NCI-H748 (cell line): ENCODE data around the gene PRLH.
A peak's percentile ranks its signal among the peaks of the same experiment; 100 is the strongest.
"Not testable (repeated sequence)": the region's sequence is repeated elsewhere in the genome, so short reads cannot be mapped to it uniquely, and the experiment has no call there.

Experiments used
- DNase-seq: peaks from one replicate; lab custom pipeline; 2025; ENCODE audit not compliant: unreplicated experiment; lab: John Stamatoyannopoulos, UW

PRLH gene

GRCh38 chr2:237581326-237581725, 15.0 kb downstream of the PRLH start:
- no peak for DNase-seq

GRCh38 chr2:237581751-237582746, 15.7 kb downstream of the PRLH start:
- DNase-seq = peak; percentile 65

- no peak for DNase-seq
Measured at GRCh38 chr2:237583385-237584295, 17.3 kb downstream of the PRLH start.

GRCh38 chr2:237585590-237586221, 19.3 kb downstream of the PRLH start:
- no peak for DNase-seq

GRCh38 chr2:237588044-237588696, 21.8 kb downstream of the PRLH start:
- DNase-seq = no peak

GRCh38 chr2:237590272-237591140, 24.1 kb downstream of the PRLH start, which contains the start of gene RAB17:
Gene RAB17, minus strand, starts transcription at chr2:237590734. Its CDS starts 4,580 bp downstream, at chr2:237586154.
- no peak for DNase-seq

- peak; percentile 13 for DNase-seq
Measured at GRCh38 chr2:237591141-237591881, 24.9 kb downstream of the PRLH start.

GRCh38 chr2:237592425-237592980, 26.1 kb downstream of the PRLH start:
- no peak for DNase-seq

GRCh38 chr2:237593036-237593435, 26.7 kb downstream of the PRLH start:
- no peak for DNase-seq

GRCh38 chr2:237593596-237594320, 27.4 kb downstream of the PRLH start:
- no peak for DNase-seq

- no peak for DNase-seq
Measured at GRCh38 chr2:237594514-237594871, 28.1 kb downstream of the PRLH start.

GRCh38 chr2:237595829-237596519, 29.6 kb downstream of the PRLH start:
- DNase-seq = not testable (repeated sequence)

GRCh38 chr2:237596520-237597195, 30.3 kb downstream of the PRLH start:
- no peak for DNase-seq

GRCh38 chr2:237597196-237598145, 31.1 kb downstream of the PRLH start:
- no peak for DNase-seq

- no peak for DNase-seq
Measured at GRCh38 chr2:237598468-237599208, 32.3 kb downstream of the PRLH start.
